Smooth muscle cell (in vitro differentiated cells): ENCODE measurements around the gene PCED1B. TPM values are rescaled to one million over a fixed set of nuclear protein-coding genes. Genes with fewer than 3 reads are reported as not detected.

Experiments
- DNase-seq: peaks from one replicate; lab custom pipeline; 2025; ENCODE audit not compliant: unreplicated experiment; lab: John Stamatoyannopoulos, UW
- H2AFZ ChIP-seq: fragments of 200-600 bp; sonication (generic); 2 replicates; pipeline ENCODE4 v1.6.0; 2016; ENCODE audit warnings: antibody characterized with exemption, low read depth, mild to moderate bottlenecking
- H3F3A ChIP-seq: fragments of 200-600 bp; sonication (generic); 2 replicates; pipeline ENCODE4 v1.6.0; 2017; ENCODE audit warnings: antibody characterized with exemption, low read depth
- H3K27ac ChIP-seq: fragments of 200-600 bp; sonication (generic); 2 replicates; pipeline ENCODE4 v1.5.1; 2016; ENCODE audit warnings: low read depth, mild to moderate bottlenecking
- H3K27me3 ChIP-seq: fragments of 200-600 bp; sonication (generic); 2 replicates; pipeline ENCODE4 v1.6.1; 2016; ENCODE audit warnings: low read depth, mild to moderate bottlenecking
- H3K36me3 ChIP-seq: fragments of 200-600 bp; sonication (generic); 2 replicates; pipeline ENCODE4 v1.5.1; 2016; ENCODE audit warnings: low read depth
- H3K4me1 ChIP-seq: fragments of 200-600 bp; sonication (generic); 2 replicates; pipeline ENCODE4 v1.5.1; 2016; ENCODE audit warnings: low read depth
- H3K4me2 ChIP-seq: fragments of 200-600 bp; sonication (generic); 2 replicates; pipeline ENCODE4 v1.6.0; 2016; ENCODE audit warnings: mild to moderate bottlenecking
- H3K4me3 ChIP-seq: fragments of 200-600 bp; sonication (generic); 2 replicates; pipeline ENCODE4 v1.5.1; 2016; ENCODE audit warnings: mild to moderate bottlenecking
- H3K79me2 ChIP-seq: fragments of 200-600 bp; sonication (generic); 2 replicates; pipeline ENCODE4 v1.6.0; 2016; ENCODE audit warnings: low read depth, mild to moderate bottlenecking
- H3K9ac ChIP-seq: fragments of 200-600 bp; sonication (generic); 2 replicates; pipeline ENCODE4 v1.6.0; 2016; ENCODE audit warnings: low read depth
- H3K9me3 ChIP-seq: fragments of 200-600 bp; sonication (generic); replicated peaks from 2 replicates; pipeline ENCODE4 v1.5.1; 2016; ENCODE audit warnings: low read depth
- H4K20me1 ChIP-seq: fragments of 200-600 bp; sonication (generic); 2 replicates; pipeline ENCODE4 v1.6.0; 2016; ENCODE audit warnings: low read depth
- WGBS: methylation state at CpG from one replicate; pipeline ENCODE4 v1.1.7; 2016; ENCODE audit warnings: low lambda C conversion rate; 5-methylcytosine and 5-hydroxymethylcytosine counted together
- polyA plus RNA-seq: library from polyadenylated mRNA; unstranded; fragments of >200 nt; fragmentation: Nextera tagmentation; extraction: Ambion mirVana; gene quantifications from 2 replicates; pipeline ENCODE4 v1.2.1, GENCODE V29; 2016
- total RNA-seq: library from RNA; depleted of rRNA; stranded (reverse); fragments of >200 nt; gene quantifications from 2 replicates; pipeline ENCODE4 v1.2.3, GENCODE V29; 2014
- TF ChIP-seq, protein P1 (sequence below): fragments of 200-600 bp; sonication (generic); IDR thresholded peaks from 2 replicates; pipeline ENCODE4 v1.5.1; 2017; ENCODE audit warnings: borderline replicate concordance, mild to moderate bottlenecking, antibody characterized with exemption; ENCODE audit not compliant: insufficient read depth, poor library complexity, severe bottlenecking

Gene PCED1B
- total and polyA plus RNA-seq, 2 experiments from 2014 or later: 2.7 to 3.5 TPM

DNA sequence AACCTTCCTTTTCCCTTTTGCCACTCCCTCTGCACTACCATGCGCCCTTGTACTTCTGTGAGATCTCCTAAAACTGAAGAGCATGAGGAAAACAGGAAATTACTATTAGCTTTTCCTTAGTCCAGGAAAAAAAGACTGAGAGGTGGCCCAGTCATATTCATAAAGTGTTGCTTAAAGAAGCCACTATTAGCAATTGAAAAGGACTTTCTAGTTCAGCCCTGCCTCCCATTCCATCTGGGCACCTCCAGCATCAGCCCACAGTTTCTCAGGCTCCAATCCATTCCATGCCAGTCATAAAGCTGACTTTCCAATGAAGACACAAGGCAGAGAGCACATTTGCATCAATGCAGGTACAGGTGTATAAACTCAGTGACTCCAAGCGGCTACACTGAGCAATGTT, 20.2 kb downstream of the PCED1B start:
- TF ChIP-seq, protein P1, sequence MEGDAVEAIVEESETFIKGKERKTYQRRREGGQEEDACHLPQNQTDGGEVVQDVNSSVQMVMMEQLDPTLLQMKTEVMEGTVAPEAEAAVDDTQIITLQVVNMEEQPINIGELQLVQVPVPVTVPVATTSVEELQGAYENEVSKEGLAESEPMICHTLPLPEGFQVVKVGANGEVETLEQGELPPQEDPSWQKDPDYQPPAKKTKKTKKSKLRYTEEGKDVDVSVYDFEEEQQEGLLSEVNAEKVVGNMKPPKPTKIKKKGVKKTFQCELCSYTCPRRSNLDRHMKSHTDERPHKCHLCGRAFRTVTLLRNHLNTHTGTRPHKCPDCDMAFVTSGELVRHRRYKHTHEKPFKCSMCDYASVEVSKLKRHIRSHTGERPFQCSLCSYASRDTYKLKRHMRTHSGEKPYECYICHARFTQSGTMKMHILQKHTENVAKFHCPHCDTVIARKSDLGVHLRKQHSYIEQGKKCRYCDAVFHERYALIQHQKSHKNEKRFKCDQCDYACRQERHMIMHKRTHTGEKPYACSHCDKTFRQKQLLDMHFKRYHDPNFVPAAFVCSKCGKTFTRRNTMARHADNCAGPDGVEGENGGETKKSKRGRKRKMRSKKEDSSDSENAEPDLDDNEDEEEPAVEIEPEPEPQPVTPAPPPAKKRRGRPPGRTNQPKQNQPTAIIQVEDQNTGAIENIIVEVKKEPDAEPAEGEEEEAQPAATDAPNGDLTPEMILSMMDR: no peak
- no peaks in the 10 kb centered on the region for H3K79me2 ChIP-seq
- H3K4me3 ChIP-seq: no peak overlapping the region
- no peaks in the 10 kb centered on the region for H4K20me1 ChIP-seq
- H2AFZ ChIP-seq: no peak overlapping the region
- no peak overlapping the region for H3K9ac ChIP-seq
- no peaks in the 10 kb centered on the region for H3K36me3 ChIP-seq
- no peak for DNase-seq
- no peaks in the 10 kb centered on the region for H3K9me3 ChIP-seq
- no peaks in the 10 kb centered on the region for H3K27me3 ChIP-seq
- H3K27ac ChIP-seq: peak overlapping the region; percentile 64
- WGBS: 75% methylated on average over 2 of the region's 2 CpGs
- H3K4me2 ChIP-seq: peak overlapping the region; percentile 12
- H3K4me1 ChIP-seq: peaks cover 15% of the 10 kb centered on the region
- H3F3A ChIP-seq: peaks cover 8% of the 10 kb centered on the region

DNA sequence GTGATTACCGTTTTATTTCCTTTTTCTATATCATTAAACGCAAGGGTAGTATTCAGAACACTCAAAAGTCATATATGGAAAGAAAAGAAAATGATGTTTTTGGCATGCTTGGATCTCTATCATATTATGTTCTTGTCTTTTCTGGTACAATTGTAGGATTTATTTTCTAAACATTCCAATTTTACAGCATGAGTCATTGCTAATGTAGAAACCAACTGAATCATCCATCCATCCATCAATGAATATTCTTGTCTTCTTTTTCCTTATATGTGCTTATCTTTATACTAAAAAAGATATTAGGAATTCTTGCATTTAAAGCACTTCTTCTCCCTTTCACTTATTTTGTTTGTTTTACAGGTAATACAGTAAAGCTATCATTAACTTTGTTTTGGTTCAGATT, 20.7 kb downstream of the PCED1B start:
- 98% methylated on average over 2 of the region's 2 CpGs for WGBS
- Histone ChIP-seq H3K4me1 (peaks cover 12% of the 10 kb centered on the region), H3F3A (peaks cover 8% of the 10 kb centered on the region)

DNA sequence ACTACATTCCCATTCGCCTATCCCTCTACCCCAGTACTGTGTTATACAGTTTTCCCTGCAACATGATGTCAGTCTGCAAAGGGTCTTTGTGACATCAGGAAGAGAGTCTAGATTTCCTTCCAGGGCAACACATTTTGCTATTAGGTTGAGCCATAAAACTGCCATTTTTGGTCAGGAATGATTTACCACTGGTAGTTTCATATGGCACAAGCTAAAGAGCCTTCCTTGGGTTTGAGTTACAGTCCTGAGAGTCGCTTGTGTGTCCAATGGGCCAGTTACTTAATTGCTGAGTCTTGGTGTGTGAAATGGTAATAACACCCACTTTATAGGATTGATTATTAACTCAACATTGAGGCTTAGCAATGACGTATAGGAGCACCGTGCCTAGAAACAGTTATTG, 23.0 kb downstream of the PCED1B start:
- Histone ChIP-seq H4K20me1 (no peaks in the 10 kb centered on the region), H3K4me2 (peak overlapping the region; percentile 9), H3F3A (peaks cover 8% of the 10 kb centered on the region), H3K4me3 (no peak overlapping the region), H3K79me2 (no peaks in the 10 kb centered on the region), H3K9ac (no peak overlapping the region), H3K9me3 (no peaks in the 10 kb centered on the region), H3K4me1 (no peaks in the 10 kb centered on the region), H3K27me3 (no peaks in the 10 kb centered on the region), H3K36me3 (no peaks in the 10 kb centered on the region), H3K27ac (peak overlapping the region; percentile 79), H2AFZ (no peak overlapping the region)
- TF ChIP-seq, protein P1: no peak
- WGBS: 93% methylated on average over 4 of the region's 4 CpGs
- DNase-seq: no peak

More for the DNA sequence above, 20.7 kb downstream of the PCED1B start:
- H3K9me3 ChIP-seq: no peaks in the 10 kb centered on the region
- no peak overlapping the region for H3K9ac ChIP-seq
- no peaks in the 10 kb centered on the region for H4K20me1 ChIP-seq
- no peaks in the 10 kb centered on the region for H3K27me3 ChIP-seq
- no peaks in the 10 kb centered on the region for H3K36me3 ChIP-seq
- no peaks in the 10 kb centered on the region for H3K79me2 ChIP-seq
- H3K27ac ChIP-seq: peak overlapping the region; percentile 64
- TF ChIP-seq, protein P1: no peak
- DNase-seq: no peak
- H3K4me3 ChIP-seq: no peak overlapping the region
- H3K4me2 ChIP-seq: peak overlapping the region; percentile 12
- no peak overlapping the region for H2AFZ ChIP-seq
